Ovary (tissue), 3 donors: ENCODE measurements around the gene TIFAB.

Source experiments
- EP300 ChIP-seq: sonication (generic); formaldehyde crosslinking; IDR thresholded peaks from one replicate; pipeline ENCODE4 v1.6.1; 2017; ENCODE audit warnings: antibody characterized with exemption
- POLR2A ChIP-seq: fragments of 450-650 bp; IDR thresholded peaks from one replicate; pipeline ENCODE4 v1.6.1; 2017; ENCODE audit warnings: antibody characterized with exemption, mild to moderate bottlenecking, moderate library complexity
- TF ChIP-seq, protein P1 (sequence below), 3 donors: fragments of 450-650 bp in 2 of 3; fragments of 200-600 bp in 1 of 3; IDR thresholded peaks; one replicate each; pipeline versions ENCODE4 v1.5.1 to v1.8.0; 2016 to 2022; ENCODE audit warnings: antibody characterized with exemption in 3 of 3, mild to moderate bottlenecking in 1 of 3
- donor health status: DM: no; HTN: no; CAD: no.

DNA sequence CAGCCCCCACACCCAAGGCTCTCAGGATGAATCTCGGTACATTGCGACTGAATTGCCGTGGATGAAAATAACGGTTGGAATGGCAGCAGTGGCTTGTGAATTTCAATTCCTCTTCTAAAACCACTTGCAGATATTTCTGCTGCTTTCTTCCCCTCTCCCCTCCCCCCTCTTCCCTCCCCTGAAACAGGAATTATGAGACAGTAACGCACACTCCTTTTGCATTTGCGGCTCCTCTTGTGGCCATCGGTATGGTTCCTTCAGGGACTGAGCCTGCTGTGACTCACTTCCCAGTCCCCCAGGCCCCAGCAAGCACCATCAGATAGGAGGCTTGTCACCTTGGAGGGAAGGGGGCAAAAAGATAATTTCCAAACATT is 14.7 kb downstream of the TIFAB start:
- TF ChIP-seq, protein P1, sequence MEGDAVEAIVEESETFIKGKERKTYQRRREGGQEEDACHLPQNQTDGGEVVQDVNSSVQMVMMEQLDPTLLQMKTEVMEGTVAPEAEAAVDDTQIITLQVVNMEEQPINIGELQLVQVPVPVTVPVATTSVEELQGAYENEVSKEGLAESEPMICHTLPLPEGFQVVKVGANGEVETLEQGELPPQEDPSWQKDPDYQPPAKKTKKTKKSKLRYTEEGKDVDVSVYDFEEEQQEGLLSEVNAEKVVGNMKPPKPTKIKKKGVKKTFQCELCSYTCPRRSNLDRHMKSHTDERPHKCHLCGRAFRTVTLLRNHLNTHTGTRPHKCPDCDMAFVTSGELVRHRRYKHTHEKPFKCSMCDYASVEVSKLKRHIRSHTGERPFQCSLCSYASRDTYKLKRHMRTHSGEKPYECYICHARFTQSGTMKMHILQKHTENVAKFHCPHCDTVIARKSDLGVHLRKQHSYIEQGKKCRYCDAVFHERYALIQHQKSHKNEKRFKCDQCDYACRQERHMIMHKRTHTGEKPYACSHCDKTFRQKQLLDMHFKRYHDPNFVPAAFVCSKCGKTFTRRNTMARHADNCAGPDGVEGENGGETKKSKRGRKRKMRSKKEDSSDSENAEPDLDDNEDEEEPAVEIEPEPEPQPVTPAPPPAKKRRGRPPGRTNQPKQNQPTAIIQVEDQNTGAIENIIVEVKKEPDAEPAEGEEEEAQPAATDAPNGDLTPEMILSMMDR (IDR thresholded peaks at IDR 0.05), result no peak
- TF ChIP-seq POLR2A (no peak), EP300 (no peak)
